ENCODE data around the gene TRIM52.
"Not testable (repeated sequence)": the region's sequence is repeated elsewhere in the genome, so short reads cannot be mapped to it uniquely, and the experiment has no call there.

The TRIM52 gene

GRCh38 chr5:181212080-181212479 lies 48.9 kb downstream of the TRIM52 start:
- no peak for DNase-seq

GRCh38 chr5:181211208-181211607 lies 49.7 kb downstream of the TRIM52 start:
- DNase-seq = no peak

GRCh38 chr5:181210698-181211097 lies 50.2 kb downstream of the TRIM52 start:
- not testable (repeated sequence) for DNase-seq

GRCh38 chr5:181210148-181210547 lies 50.8 kb downstream of the TRIM52 start:
- not testable (repeated sequence) for DNase-seq

GRCh38 chr5:181209006-181209405 lies 51.9 kb downstream of the TRIM52 start:
- DNase-seq = not testable (repeated sequence)

GRCh38 chr5:181207960-181208253 lies 53.0 kb downstream of the TRIM52 start:
- no peak for DNase-seq

GRCh38 chr5:181207214-181207959 lies 53.6 kb downstream of the TRIM52 start:
- peak; percentile 94 for DNase-seq

- DNase-seq = no peak
Observed at GRCh38 chr5:181205761-181206649, 54.9 kb downstream of the TRIM52 start.

Data from fibroblast of upper back skin (primary cell).